Heart left ventricle (tissue), 13 donors: ENCODE data around the gene APP.

Experiments used
- POLR2A ChIP-seq, 2 donors: fragments of 450-650 bp; IDR thresholded peaks; one replicate each; pipeline ENCODE4 v1.6.1; 2017; ENCODE audit warnings: antibody characterized with exemption in 2 of 2, mild to moderate bottlenecking in 2 of 2, moderate library complexity in 2 of 2
- TF ChIP-seq, protein P1 (sequence below), 12 donors: fragments of 200-600 bp; sonication (generic) in 4 of 12; IDR thresholded peaks; one replicate each; pipeline versions ENCODE4 v1.5.0 to v1.8.0; 2018 to 2022; ENCODE audit warnings: antibody characterized with exemption in 12 of 12, mild to moderate bottlenecking in 5 of 12
- donor health status: ischemic (EF 13 %, LVEDD 7.1; RV severe dilation, severe dysfunction).
- donor health status: DM: no; HTN: yes; CAD: no.
- donor health status: DM: no; HTN: no; CAD: no.
- donor health status: ischemic (EF 25% LVEDD 6.9; RV normal size, moderate dysfunction).
- donor health status: ischemic (EF 25% LVEDD 5.7; RV mildly dilated, moderate dysfunction).
- donor health status: ischemic (EF 35%, LVEDD 5.7; RV mildly dilated, moderate dysfunction).
- donor health status: nonischemic (EF 11% LVEDD 7.7; RV severe dilation, severe dysfunction).
- donor health status: DM: yes; HTN: yes; CAD: no.
- donor health status: PGD.
- donor health status: ischemic (EF 29% LVEDD 5.4; RV normal size, mild dysfunction).
- donor health status: nonischemic (EF 23%, LVEDD 6.1; RV moderate dilation, normal function).

DNA sequence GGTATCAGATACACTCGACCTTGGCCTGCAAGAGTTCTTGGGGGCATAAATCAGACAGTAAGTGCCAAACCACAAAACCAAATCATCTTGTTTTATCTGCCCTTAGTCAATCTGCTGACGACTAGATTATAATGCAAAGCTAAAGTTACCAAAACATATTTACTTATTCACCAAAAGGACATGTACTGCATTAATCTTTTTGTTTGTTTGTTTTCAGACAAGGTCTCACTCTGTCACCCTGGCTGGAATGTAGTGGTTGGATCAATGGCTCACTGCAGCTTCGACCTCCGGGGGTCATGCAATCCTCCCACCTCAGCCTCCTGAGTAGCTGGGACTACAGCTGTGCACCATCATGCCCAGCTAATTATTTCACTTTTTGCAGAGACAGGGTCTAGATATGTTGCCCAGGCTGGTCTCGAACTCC lies 114.7 kb downstream of the APP start:
- TF ChIP-seq, protein P1, sequence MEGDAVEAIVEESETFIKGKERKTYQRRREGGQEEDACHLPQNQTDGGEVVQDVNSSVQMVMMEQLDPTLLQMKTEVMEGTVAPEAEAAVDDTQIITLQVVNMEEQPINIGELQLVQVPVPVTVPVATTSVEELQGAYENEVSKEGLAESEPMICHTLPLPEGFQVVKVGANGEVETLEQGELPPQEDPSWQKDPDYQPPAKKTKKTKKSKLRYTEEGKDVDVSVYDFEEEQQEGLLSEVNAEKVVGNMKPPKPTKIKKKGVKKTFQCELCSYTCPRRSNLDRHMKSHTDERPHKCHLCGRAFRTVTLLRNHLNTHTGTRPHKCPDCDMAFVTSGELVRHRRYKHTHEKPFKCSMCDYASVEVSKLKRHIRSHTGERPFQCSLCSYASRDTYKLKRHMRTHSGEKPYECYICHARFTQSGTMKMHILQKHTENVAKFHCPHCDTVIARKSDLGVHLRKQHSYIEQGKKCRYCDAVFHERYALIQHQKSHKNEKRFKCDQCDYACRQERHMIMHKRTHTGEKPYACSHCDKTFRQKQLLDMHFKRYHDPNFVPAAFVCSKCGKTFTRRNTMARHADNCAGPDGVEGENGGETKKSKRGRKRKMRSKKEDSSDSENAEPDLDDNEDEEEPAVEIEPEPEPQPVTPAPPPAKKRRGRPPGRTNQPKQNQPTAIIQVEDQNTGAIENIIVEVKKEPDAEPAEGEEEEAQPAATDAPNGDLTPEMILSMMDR (IDR thresholded peaks at IDR 0.05), result no peak
- TF ChIP-seq POLR2A (IDR thresholded peaks at IDR 0.05), result no peak
